DND-41 (cell line): ENCODE measurements around the gene NPW.

Experiments
- ATAC-seq: fragments of 200-7000 bp; cut with Tn5 transposase; 3 replicates; pipeline ENCODE4 v1.9.1; 2021; ENCODE audit warnings: low read depth; ENCODE audit not compliant: insufficient read depth
- DNase-seq: peaks from one replicate; pipeline ENCODE4 v3.0.0-alpha.2; 2020
- H2AFZ ChIP-seq: 2 replicates; pipeline ENCODE4 v1.6.0; 2012; ENCODE audit warnings: low read depth, low read length
- H3K27ac ChIP-seq: 2 replicates; pipeline ENCODE4 v1.5.1; 2012; ENCODE audit warnings: low read length, inconsistent platforms
- H3K27me3 ChIP-seq: fragments of 200-600 bp; sonication (generic); 2 replicates; pipeline ENCODE4 v1.6.0; 2012; ENCODE audit warnings: low read length, mild to moderate bottlenecking, inconsistent platforms; ENCODE audit not compliant: insufficient read depth, poor library complexity
- H3K36me3 ChIP-seq: 2 replicates; pipeline ENCODE4 v1.5.1; 2012; ENCODE audit warnings: low read length, inconsistent platforms; ENCODE audit not compliant: insufficient read depth
- H3K4me1 ChIP-seq: 2 replicates; pipeline ENCODE4 v1.5.1; 2012; ENCODE audit warnings: mild to moderate bottlenecking, low read length; ENCODE audit not compliant: insufficient read depth
- H3K4me2 ChIP-seq: 2 replicates; pipeline ENCODE4 v1.6.0; 2012; ENCODE audit warnings: mild to moderate bottlenecking, moderate library complexity, low read length, inconsistent platforms; ENCODE audit not compliant: insufficient read depth
- H3K4me3 ChIP-seq, 2 experiments: fragments of 200-600 bp in 1 of 2; shearing (Covaris generic) in 1 of 2; 2 replicates each; pipeline ENCODE4 v1.5.1; 2012 to 2016; ENCODE audit warnings: inconsistent platforms in 2 of 2, low read length in 2 of 2, mild to moderate bottlenecking in 2 of 2, low read depth in 1 of 2, moderate library complexity in 1 of 2
- H3K79me2 ChIP-seq: 2 replicates; pipeline ENCODE4 v1.6.0; 2012; ENCODE audit warnings: low read length, inconsistent platforms; ENCODE audit not compliant: insufficient read depth
- H3K9ac ChIP-seq: 2 replicates; pipeline ENCODE4 v1.6.0; 2012; ENCODE audit warnings: low read depth, mild to moderate bottlenecking, inconsistent platforms, low read length, moderate library complexity
- H3K9me3 ChIP-seq: 2 replicates; pipeline ENCODE4 v1.5.1; 2012; ENCODE audit warnings: low read length, moderate library complexity, mild to moderate bottlenecking, inconsistent platforms; ENCODE audit not compliant: insufficient read depth, severe bottlenecking
- H4K20me1 ChIP-seq: 2 replicates; pipeline ENCODE4 v1.6.0; 2012; ENCODE audit warnings: low read length; ENCODE audit not compliant: insufficient read depth
- EZH2 ChIP-seq: IDR thresholded peaks from 3 replicates; pipeline ENCODE4 v1.6.1; 2012; ENCODE audit warnings: borderline replicate concordance, low read depth, mild to moderate bottlenecking, moderate library complexity, low read length, inconsistent platforms; ENCODE audit not compliant: severe bottlenecking
- TF ChIP-seq, protein P1 (sequence below): IDR thresholded peaks from 2 replicates; pipeline ENCODE4 v1.5.1; 2012; ENCODE audit warnings: borderline replicate concordance, low read length, moderate library complexity, mild to moderate bottlenecking; ENCODE audit not compliant: poor library complexity, severe bottlenecking; ENCODE audit errors: extremely low read depth

NPW gene

GRCh38 chr16:2034696-2035430 lies 15.3 kb downstream of the NPW start:
- H4K20me1 ChIP-seq = 0 out of 2 replicates have a peak, but pooled peaks cover 3% of the 10 kb centered on the region
- no peaks in the 10 kb centered on the region for H3K36me3 ChIP-seq
- no peak for DNase-seq
- no peak overlapping the region for H3K9ac ChIP-seq
- H3K79me2 ChIP-seq = no peaks in the 10 kb centered on the region
- no peaks in the 10 kb centered on the region for H3K27me3 ChIP-seq
- no peak overlapping the region for H3K27ac ChIP-seq
- no peaks in the 10 kb centered on the region for H3K9me3 ChIP-seq
- no peak overlapping the region for H3K4me2 ChIP-seq
- TF ChIP-seq, protein P1, sequence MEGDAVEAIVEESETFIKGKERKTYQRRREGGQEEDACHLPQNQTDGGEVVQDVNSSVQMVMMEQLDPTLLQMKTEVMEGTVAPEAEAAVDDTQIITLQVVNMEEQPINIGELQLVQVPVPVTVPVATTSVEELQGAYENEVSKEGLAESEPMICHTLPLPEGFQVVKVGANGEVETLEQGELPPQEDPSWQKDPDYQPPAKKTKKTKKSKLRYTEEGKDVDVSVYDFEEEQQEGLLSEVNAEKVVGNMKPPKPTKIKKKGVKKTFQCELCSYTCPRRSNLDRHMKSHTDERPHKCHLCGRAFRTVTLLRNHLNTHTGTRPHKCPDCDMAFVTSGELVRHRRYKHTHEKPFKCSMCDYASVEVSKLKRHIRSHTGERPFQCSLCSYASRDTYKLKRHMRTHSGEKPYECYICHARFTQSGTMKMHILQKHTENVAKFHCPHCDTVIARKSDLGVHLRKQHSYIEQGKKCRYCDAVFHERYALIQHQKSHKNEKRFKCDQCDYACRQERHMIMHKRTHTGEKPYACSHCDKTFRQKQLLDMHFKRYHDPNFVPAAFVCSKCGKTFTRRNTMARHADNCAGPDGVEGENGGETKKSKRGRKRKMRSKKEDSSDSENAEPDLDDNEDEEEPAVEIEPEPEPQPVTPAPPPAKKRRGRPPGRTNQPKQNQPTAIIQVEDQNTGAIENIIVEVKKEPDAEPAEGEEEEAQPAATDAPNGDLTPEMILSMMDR = no peak
- no peak for TF ChIP-seq EZH2
- H3K4me1 ChIP-seq = no peaks in the 10 kb centered on the region
- no peak for ATAC-seq
- no peak overlapping the region for H3K4me3 ChIP-seq
- H2AFZ ChIP-seq = no peak overlapping the region

DNA sequence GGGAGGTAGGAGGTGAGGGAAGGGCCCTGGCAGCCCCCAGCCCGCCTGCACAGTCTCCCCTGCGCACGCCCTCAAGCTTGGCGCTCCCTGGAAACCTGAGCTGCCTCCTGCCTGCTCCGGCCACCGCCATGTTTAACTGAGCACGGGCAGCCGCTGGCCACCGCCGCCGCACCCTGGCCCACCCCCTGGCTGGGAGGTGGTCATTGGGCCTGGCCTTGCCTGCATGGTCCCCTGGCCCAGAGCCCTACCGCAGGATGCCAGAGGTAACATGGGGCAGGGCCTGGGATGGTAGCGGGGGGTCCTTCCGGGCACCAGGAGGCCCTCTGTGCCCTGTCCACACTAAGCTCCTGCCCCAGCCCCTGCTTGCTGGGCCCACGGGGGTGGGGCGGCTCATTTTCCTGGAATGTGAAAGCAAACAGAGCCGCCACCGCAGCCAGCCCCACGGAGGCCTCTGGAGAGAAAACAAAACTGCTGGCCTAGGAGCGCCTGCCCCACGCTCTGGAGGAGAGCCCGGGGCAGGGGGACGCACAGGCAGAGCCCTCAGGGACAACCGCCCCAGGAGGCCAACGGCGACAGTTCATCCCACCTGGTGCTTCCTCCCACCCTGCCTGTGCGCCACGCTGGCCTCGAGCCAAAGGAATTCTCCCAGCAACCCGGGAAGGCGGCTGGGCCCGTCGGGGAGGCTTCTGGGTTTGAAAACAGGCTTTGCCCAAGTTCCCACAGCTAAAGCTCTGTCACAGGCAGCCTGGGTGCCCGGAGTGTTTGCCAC lies 16.0 kb downstream of the NPW start:
- no peaks in the 10 kb centered on the region for H3K9me3 ChIP-seq
- no peak for DNase-seq
- H4K20me1 ChIP-seq = 0 out of 2 replicates have a peak, but pooled peaks cover 3% of the 10 kb centered on the region
- no peaks in the 10 kb centered on the region for H3K4me1 ChIP-seq
- no peaks in the 10 kb centered on the region for H3K27me3 ChIP-seq
- H3K79me2 ChIP-seq = no peaks in the 10 kb centered on the region
- no peak overlapping the region for H2AFZ ChIP-seq
- H3K4me2 ChIP-seq = no peak overlapping the region
- H3K9ac ChIP-seq = no peak overlapping the region
- H3K36me3 ChIP-seq = no peaks in the 10 kb centered on the region
- TF ChIP-seq, protein P1 = no peak
- TF ChIP-seq EZH2 = no peak
- ATAC-seq = no peak
- no peak overlapping the region for H3K4me3 ChIP-seq
- no peak overlapping the region for H3K27ac ChIP-seq

DNA sequence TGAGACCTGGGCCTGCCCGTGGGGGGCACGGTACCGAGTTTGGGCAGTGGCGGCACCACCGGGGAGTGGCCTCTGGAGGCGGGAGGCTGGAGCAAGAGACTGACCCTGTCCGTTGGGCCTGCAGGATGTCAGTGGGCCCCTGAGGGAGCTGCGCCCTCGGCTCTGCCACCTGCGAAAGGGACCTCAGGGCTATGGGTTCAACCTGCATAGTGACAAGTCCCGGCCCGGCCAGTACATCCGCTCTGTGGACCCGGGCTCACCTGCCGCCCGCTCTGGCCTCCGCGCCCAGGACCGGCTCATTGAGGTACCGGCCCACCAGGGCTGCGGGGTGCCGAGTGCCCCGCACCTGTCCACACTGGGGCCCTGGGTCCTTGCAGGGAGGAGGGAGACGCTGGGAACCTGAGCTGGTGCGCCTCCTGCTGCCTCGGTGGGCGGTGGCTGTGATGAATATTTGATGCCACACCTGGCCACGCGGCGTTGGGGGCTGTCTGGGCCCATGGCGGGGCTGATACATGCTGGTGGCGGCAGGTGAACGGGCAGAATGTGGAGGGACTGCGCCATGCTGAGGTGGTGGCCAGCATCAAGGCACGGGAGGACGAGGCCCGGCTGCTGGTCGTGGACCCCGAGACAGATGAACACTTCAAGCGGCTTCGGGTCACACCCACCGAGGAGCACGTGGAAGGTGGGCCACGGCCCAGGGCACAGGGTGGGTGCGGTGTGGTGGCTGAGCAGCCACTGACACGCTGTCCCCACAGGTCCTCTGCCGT lies 16.8 kb downstream of the NPW start:
- no peaks in the 10 kb centered on the region for H3K79me2 ChIP-seq
- no peak for ATAC-seq
- H3K4me1 ChIP-seq = no peaks in the 10 kb centered on the region
- H3K4me3 ChIP-seq = no peak overlapping the region
- H2AFZ ChIP-seq = no peak overlapping the region
- H3K9me3 ChIP-seq = no peaks in the 10 kb centered on the region
- H3K9ac ChIP-seq = no peak overlapping the region
- H3K27me3 ChIP-seq = no peaks in the 10 kb centered on the region
- no peak overlapping the region for H3K27ac ChIP-seq
- 0 out of 2 replicates have a peak, but pooled peaks cover 3% of the 10 kb centered on the region for H4K20me1 ChIP-seq
- no peak overlapping the region for H3K4me2 ChIP-seq
- no peak for TF ChIP-seq EZH2
- TF ChIP-seq, protein P1 = no peak
- no peaks in the 10 kb centered on the region for H3K36me3 ChIP-seq
- DNase-seq = no peak
